ENCODE measurements around the gene NAXD.
"Not testable (repeated sequence)": the region's sequence is repeated elsewhere in the genome, so short reads cannot be mapped to it uniquely, and the experiment has no call there.

The NAXD gene

DNA sequence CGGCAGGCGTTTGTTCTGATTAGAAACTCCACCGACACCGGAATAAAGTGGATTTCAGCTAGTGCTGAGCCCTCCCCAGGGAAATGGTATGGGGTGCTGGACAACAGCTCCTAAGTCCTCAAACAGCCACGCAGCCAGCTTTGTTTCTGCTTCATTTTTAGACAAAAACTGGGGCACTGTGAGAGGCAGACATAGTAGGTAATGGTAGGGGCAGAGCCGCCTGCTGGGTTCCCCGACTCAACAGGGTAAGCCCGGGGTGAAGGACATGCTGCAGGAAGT, 50.8 kb downstream of the NAXD start:
- no peak for DNase-seq

DNA sequence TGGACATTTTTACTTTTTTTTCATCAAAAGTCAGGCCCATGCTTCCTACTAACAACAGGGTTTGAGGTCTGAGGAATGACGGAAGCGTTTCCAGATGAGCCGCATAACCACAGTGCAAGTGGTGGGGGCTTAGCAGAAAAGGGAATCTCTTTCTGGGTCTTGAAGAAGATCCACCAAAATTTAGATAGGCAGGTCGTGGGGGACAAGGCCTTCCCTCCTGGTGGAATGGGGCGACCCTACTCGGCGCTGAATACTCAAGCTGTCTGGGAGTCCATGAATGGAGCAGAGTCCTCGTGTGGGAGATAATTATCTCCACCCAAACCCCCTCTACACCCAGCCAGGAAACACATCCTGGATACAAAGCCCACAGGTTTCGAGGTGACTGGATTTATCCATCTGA, 53.7 kb downstream of the NAXD start:
- DNase-seq, result no peak

DNA sequence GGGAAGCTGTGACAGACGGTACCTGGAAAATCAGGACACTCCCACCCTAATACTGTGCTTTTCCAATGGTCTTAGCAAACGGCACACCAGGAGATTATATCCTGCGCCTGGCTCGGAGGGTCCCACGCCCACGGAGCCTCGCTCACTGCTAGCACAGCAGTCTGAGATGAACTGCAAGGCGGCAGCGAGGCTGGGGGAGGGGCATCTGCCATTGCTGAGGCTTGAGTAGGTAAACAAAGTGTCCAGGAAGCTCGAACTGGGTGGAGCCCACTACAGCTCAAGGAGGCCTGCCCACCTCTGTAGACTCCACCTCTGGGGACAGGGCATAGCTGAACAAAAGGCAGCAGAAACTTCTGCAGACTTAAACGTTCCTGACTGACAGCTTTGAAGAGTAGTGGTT, 54.5 kb downstream of the NAXD start:
- DNase-seq, result not testable (repeated sequence)

DNA sequence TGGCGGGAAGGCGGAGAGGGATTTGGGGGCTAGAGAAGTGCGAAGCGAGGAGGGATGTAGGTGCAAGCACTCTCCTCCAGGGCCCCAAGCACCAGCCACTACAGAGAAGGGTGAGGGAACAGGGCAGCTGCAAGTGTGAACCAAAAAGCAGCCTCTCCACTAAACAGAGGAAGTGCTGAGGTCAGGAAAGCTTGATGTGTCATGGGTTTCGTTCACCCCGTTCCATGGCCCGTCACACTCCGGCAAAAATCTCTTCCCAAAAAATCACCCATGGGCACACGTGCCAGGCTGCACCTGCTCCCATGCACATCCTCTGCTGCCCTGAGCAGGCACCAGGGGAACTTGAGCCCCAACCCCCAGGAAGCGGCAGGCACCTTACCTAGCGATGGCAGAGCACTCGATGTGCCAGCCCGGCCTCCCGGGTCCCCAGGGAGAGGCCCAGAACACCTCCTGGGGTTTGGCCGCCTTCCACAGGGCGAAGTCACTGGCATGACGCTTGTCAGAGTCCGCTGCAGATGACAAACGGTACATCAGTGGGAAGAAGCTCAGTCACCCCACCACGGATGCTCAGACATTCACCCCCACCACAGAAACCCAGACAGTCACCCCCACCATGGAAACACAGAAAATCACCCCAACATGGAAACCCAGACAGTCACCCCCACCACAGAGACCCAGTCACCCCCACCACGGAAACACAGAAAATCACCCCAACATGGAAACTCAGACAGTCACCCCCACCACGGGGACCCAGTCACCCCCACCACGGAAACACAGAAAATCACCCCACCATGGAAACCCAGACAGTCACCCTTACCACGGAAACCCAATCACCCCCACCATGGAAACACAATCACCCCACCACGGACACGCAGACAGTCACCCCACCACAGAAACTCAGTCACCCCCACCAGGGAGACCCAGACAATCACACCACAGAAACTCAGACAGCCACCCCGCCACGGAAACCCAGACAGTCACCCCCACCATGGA, 61.5 kb downstream of the NAXD start:
- DNase-seq, result no peak

DNA sequence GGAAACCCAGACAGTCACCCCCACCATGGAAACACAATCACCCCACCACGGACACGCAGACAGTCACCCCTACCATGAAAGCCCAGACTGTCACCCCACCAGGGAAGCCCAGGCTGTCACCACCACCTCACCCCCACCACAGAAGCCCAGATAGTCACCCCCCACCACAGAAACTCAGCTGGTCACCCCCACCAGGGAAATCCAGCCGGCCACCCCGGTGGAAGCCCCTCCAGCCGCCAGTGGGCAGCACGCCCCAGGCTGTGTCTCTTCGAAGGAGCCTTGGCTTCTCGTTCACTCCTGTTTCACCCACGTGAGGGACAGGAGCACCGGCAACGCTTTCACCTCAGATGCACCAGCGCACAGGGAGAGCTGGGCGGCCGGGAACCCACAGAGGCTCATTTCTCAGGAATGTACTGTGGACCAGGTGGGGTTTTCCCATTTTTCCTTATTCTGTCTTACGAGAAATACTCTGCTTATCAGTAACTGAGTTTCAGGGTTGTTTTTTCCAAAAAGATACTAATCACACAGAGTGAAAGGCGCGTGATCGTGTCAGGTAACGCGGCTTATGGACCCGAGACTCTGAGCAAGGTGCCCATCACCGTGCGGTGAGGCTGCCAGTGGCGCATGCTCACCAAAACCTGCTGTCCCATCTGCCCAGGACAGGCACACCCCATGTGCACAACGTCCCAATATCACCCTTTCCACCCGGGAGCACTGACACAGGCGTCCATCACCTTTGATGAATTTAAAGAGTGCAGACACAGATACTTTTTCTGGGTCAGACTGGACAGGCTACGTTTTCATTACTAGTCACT, 62.6 kb downstream of the NAXD start:
- DNase-seq, result no peak

DNA sequence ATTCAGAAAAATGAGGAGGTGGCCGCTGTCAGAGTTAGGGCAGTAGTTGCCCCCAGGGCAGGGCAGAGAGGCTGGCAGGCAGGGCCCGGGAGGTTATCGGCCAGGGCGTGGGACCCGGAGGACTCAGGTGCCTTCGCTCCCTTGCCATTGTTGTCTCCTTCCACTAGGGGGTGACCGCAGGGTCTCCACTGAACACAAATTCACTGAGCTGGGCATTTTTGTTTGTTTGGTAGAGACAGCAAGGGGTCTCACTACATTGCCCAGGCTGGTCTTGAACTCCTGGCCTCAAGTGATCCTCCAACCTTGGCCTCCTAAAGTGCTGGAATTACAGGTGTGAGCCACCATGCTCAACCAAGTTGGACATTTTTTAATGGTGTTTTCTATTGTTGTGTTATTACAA, 65.5 kb downstream of the NAXD start:
- no peak for DNase-seq

DNA sequence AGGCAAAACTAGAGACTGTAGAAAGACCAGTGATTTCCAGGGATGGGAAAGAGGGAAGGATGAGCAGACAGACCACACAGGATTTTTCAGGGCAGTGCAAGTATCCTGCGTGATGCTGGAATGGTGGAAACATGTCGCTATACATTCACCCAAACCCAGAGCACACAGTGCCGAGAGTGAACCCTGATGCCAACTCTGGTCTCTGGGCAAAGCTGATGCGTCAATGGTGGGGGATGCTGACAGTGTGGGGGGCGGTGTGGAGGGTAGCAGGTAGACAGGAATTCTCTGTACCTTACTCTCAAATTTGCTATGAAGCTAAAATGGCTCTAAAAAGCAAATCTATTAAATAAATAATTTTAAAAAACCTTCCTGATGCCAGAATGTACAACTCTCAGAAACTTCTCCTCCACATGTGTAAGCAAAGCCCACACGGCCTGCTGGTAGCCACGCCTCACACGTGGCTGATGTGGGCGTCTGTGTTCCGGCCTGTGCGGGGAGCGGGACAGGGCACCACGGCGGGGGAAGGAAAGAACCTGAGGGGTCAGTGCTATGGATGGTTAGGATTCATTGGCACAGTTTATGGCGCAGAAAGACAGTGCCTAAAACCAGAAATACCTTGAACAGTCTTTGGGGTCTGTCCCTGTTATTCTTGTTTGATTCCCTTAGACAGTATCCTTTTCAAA, 66.7 kb downstream of the NAXD start:
- no peak for DNase-seq

DNA sequence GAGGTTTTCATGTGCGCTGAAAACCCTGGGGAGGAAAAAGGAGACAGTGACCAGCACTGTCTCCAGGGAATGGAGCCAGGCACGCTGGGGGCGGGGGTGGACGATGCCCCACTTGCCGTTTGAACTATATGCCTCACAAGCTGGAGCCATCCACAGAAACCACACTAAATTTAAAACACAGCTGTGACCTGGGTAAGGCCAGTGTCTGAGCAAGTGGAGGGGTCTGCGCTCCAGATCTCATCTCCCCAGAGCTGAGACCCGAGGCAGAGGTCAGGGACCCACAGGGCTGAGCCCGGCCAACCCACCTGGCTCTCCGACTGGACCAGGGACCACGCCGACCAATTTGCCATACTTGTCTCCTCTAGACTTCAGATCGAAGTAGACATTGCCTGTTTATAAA, 67.4 kb downstream of the NAXD start:
- DNase-seq, result no peak

DNA sequence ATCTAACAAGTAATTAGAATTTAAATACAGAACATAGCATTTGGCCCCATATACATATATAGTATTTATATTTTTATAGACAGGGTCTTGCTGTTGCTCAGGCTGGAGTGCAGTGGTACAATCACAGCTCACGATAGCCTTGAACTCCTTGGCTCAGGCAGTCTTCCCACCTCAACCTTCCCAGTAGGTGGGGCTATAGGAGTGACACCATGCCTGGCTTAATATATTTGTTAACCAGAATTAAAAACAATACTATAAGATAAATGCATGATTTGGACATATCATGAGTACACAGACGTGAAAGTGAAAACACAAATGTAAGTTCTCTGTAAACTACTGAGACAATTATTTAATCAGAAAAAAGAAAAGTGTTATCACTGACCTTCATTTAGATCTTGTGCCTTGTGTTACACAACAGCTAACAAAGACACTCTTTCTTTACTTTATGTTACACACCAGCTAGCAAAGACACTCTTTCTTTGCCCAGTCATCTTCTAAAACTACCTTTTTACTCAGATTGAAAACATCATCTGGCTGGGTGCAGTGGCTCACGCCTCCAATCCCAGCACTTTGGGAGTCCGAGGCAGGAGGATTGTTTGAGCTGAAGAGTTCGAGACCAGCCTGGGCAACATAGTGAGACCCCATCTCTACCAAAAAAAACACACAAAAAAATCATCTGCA, 68.0 kb downstream of the NAXD start:
- no peak for DNase-seq

DNA sequence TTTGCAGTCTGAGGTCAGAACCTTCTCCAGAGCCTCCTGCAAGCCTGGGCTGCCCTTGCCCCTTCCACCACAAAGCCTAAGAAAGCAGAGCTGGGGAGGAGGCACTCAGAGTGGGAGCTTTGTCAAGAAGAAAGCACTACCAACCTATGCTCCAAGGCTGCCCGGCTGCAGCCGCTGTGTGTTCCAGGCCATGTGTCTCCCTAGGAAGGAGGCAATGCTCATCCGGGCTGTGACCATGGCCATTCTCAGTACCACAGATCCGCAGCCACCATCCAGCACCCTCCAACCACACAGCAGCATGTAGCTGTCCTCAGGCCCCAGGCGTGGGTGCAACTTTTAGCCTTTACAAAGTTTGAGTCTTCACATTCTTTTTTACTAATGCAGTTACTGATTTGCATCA, 68.6 kb downstream of the NAXD start:
- no peak for DNase-seq

DNA sequence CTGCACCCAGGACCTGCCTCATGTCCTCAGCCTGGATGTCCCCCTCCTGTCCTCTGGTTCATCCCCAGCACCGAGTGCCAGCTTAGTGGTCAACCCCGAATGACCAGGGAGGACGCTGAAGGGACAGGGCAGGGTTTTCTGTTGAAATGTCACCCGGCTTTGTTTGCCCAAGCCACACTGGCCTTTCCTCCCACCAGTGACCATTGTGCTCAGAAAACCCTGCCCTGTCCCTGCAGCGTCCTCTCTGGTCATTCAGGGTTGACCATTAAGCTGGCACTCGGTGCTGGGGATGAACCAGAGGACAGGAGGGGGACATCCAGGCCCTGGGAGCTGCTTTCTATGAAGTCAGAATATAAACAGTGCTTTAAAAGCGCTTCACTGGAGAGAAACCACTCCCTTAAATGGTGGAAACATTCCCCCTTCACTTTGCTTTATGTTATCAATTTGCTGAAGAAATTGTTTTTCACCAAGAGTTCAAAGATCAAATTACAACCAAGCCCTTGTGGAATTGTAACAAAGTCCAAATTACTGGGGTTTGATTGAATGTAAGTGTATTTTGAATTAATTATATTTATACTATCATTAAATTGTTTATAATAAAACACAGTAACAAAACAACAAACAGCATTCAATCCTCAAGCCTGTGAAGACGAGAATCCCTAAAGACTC, 69.2 kb downstream of the NAXD start:
- no peak for DNase-seq

DNA sequence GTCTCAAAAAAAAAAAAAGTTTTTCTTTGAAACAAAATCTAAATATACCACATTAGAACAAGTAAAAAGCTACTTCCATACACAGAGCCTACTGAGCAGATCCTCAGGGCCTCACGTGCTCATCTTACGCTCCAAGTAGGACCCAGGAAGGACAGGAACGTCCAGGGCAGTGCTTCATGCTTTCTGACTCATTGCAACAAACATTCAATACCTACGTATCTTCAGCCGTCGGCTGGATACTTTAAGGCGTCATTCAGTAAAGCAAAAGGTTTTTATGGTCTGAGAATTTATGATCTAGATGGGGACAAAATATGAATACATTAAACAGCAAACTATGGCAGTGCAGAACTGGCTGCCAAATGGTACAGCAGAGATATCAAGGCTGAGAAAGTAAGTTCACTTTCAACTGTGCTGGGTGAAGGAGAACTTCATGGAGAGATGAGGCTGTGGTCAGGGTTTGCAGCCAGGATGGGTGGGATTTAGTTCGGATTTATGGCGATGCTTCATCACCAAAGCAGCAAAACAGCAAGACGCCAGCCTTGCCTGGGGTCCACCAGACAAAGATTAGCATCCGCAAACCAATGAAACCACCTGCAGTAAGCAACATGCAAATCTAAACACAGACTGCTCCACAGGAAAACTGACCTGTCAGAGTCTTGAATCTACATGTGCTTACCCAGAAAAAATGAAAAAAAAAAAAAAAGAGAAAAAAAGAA, 70.1 kb downstream of the NAXD start:
- no peak for DNase-seq

DNA sequence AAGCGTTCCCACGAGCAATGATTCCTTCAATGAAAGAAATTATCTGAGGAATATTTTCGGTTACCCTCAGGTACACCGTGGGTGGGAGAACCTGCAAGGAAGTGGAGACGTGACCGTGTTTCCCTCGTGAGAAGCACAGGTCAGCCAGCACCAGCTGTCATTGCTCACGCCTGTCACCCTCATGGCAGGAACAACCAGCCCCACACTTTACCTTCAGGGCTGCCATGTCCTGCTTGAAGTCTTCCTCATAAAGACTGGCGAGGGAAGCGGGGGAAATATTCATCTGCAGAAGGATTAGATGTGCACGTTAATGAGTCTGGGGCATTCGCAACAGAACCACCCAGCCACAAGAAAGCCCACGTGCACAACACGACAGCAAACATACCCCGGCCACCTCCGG, 72.4 kb downstream of the NAXD start:
- no peak for DNase-seq

DNA sequence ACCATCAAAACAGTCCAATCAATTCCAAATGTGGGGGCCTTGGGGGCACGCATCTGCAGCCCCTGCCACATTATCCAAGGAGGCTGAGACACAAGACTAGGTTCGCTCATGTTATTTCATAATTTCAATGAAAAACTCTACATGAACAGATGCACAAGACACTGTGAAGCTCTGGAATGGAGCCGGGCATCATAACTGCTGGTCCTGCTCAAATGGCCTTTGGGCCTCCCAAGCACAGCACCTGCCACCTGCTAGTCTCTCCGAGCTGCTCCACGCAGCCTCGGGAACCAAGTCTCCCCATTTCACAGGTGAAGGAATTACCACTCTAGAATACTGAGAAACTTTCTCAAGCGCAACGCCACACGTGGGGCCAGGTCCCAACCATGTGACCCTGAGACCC, 73.7 kb downstream of the NAXD start:
- no peak for DNase-seq
